Breast epithelium (tissue), 3 donors: ENCODE measurements around the gene ARL4C.

Experiments used
- CTCF ChIP-seq, 3 donors: fragments of 450-650 bp; IDR thresholded peaks; one replicate each; pipeline ENCODE4 v1.5.1; 2016 to 2017; ENCODE audit warnings: antibody characterized with exemption in 3 of 3, mild to moderate bottlenecking in 3 of 3, moderate library complexity in 3 of 3
- POLR2A ChIP-seq: fragments of 450-650 bp; IDR thresholded peaks from one replicate; pipeline ENCODE4 v1.6.1; 2016; ENCODE audit warnings: antibody characterized with exemption, mild to moderate bottlenecking, moderate library complexity
- POLR2AphosphoS5 ChIP-seq, 3 donors: sonication (generic); formaldehyde crosslinking; IDR thresholded peaks; one replicate each; pipeline ENCODE4 v1.6.1; 2017; ENCODE audit warnings: antibody characterized with exemption in 3 of 3

- TF ChIP-seq CTCF (IDR thresholded peaks at IDR 0.05) (no peak), POLR2AphosphoS5 (IDR thresholded peaks at IDR 0.05) (no peak), POLR2A (no peak)
These were observed 45.6 kb downstream of the ARL4C start for GRCh38 chr2:234451242-234451641.
